ENCODE measurements around the gene KANK3. TPM values are rescaled to one million over a fixed set of nuclear protein-coding genes. Genes with fewer than 3 reads are reported as not detected.

KANK3 gene
- total RNA-seq, 4 donors from 2014 or later: 3.6 to 65.7 (median 9.7) TPM

- TF ChIP-seq CTCF (IDR thresholded peaks at IDR 0.05; ENCODE audit: low read depth): no peak
Measured at GRCh38 chr19:8316351-8317125, 26.5 kb downstream of the KANK3 start.

GRCh38 chr19:8311461-8312260, 31.4 kb downstream of the KANK3 start:
- no peak for TF ChIP-seq CTCF (IDR thresholded peaks at IDR 0.05; ENCODE audit: low read depth)

- no peak for TF ChIP-seq CTCF (IDR thresholded peaks at IDR 0.05; ENCODE audit: low read depth)
Measured at GRCh38 chr19:8310342-8311055, 32.6 kb downstream of the KANK3 start.

- no peak for TF ChIP-seq CTCF (IDR thresholded peaks at IDR 0.05; ENCODE audit: low read depth)
Measured at GRCh38 chr19:8308891-8309291, 34.2 kb downstream of the KANK3 start.

- no peak for TF ChIP-seq CTCF (IDR thresholded peaks at IDR 0.05; ENCODE audit: low read depth)
Measured at GRCh38 chr19:8307965-8308866, 34.8 kb downstream of the KANK3 start, which contains the start of gene CD320. Gene CD320 (minus strand): TSS chr19:8308358. CDS start chr19:8308290, 68 bp downstream.

GRCh38 chr19:8307400-8307964, 35.6 kb downstream of the KANK3 start:
- no peak for TF ChIP-seq CTCF (IDR thresholded peaks at IDR 0.05; ENCODE audit: low read depth)
